HepG2 (cell line): ENCODE data around the gene RILP. TPM values are rescaled to one million over a fixed set of nuclear protein-coding genes. Genes with fewer than 3 reads are reported as not detected.

ENCODE experiments used
- HMGXB4 ChIP-seq, 2 experiments: sonication (generic) in 1 of 2; formaldehyde crosslinking in 1 of 2; IDR thresholded peaks; 2 replicates each; pipeline versions ENCODE4 v1.4.0 to v1.6.1; 2018 to 2020; ENCODE audit warnings: missing genetic modification reagents in 2 of 2, borderline replicate concordance in 1 of 2, low read depth in 1 of 2, mild to moderate bottlenecking in 1 of 2, missing biosample characterization in 1 of 2
- HNF1B ChIP-seq: sonication (generic); formaldehyde crosslinking; IDR thresholded peaks from 2 replicates; pipeline ENCODE4 v1.5.1; 2020; ENCODE audit warnings: mild to moderate bottlenecking, moderate library complexity, missing genetic modification reagents
- MXD1 ChIP-seq: sonication (generic); formaldehyde crosslinking; IDR thresholded peaks from 2 replicates; pipeline ENCODE4 v1.4.0; 2020; ENCODE audit warnings: mild to moderate bottlenecking, missing genetic modification reagents
- RBM22 ChIP-seq: fragments of 200-400 bp; formaldehyde crosslinking; optimal IDR thresholded peaks from 2 replicates; pipeline ENCODE3; 2017; ENCODE audit warnings: mild to moderate bottlenecking, low read length, moderate library complexity
- SOX13 ChIP-seq, 3 experiments: fragments of 450-650 bp in 1 of 3; sonication (generic) in 1 of 3; formaldehyde crosslinking in 1 of 3; IDR thresholded peaks in 2 of 3; conservative IDR thresholded peaks in 1 of 3; 2 replicates each; pipeline versions ENCODE4 v1.5.0 to v1.6.1; 2016 to 2020; ENCODE audit warnings: antibody characterized with exemption in 1 of 3, mild to moderate bottlenecking in 1 of 3, missing compliant biosample characterization in 1 of 3, missing genetic modification reagents in 1 of 3, moderate library complexity in 1 of 3
- TAF15 ChIP-seq: fragments of 200-400 bp; formaldehyde crosslinking; IDR thresholded peaks from one replicate; pipeline ENCODE4 v1.6.1; 2018; ENCODE audit warnings: mild to moderate bottlenecking, low read depth, low read length; ENCODE audit not compliant: poor library complexity, severe bottlenecking
- ZHX2 ChIP-seq, 2 experiments: sonication (generic) in 1 of 2; formaldehyde crosslinking in 1 of 2; IDR thresholded peaks; 2 replicates each; pipeline versions ENCODE4 v1.6.1 to v1.9.0; 2014 to 2022; ENCODE audit warnings: antibody characterized with exemption in 1 of 2, borderline replicate concordance in 1 of 2, inconsistent platforms in 1 of 2, low read depth in 1 of 2, missing genetic modification reagents in 1 of 2
- ZNF230 ChIP-seq: sonication (generic); formaldehyde crosslinking; IDR thresholded peaks from 2 replicates; pipeline ENCODE4 v1.4.0; 2020; ENCODE audit warnings: mild to moderate bottlenecking, missing genetic modification reagents
- ZNF513 ChIP-seq: sonication (generic); formaldehyde crosslinking; conservative IDR thresholded peaks from 2 replicates; pipeline ENCODE4 v1.5.0; 2020; ENCODE audit warnings: missing genetic modification reagents
- ZSCAN25 ChIP-seq: sonication (generic); formaldehyde crosslinking; IDR thresholded peaks from 2 replicates; pipeline ENCODE4 v1.8.0; 2022; ENCODE audit warnings: mild to moderate bottlenecking, missing genetic modification reagents
- ZSCAN5A ChIP-seq: sonication (generic); formaldehyde crosslinking; IDR thresholded peaks from 2 replicates; pipeline ENCODE4 v1.8.0; 2022; ENCODE audit warnings: mild to moderate bottlenecking, missing genetic modification reagents, borderline replicate concordance
- ZZZ3 ChIP-seq: sonication (generic); formaldehyde crosslinking; IDR thresholded peaks from 2 replicates; pipeline ENCODE4 v1.4.0; 2020; ENCODE audit warnings: missing genetic modification reagents, mild to moderate bottlenecking, borderline replicate concordance
- polyA plus RNA-seq, 8 experiments: library from polyadenylated mRNA; depleted of rRNA in 3 of 8; stranded (reverse) in 7 of 8; unstranded in 1 of 8; fragments of >200 nt; fragmentation: Illumina TruSeq in 4 of 8; extraction: Trizol in 4 of 8; gene quantifications; 2 replicates each; pipeline versions ENCODE4 v1.2.1 to v1.2.3, GENCODE V29; 2011 to 2016; ENCODE audit warnings: low read depth in 4 of 8, missing spikeins in 1 of 8, mixed read lengths in 1 of 8; ENCODE audit not compliant: insufficient read depth in 1 of 8
- total RNA-seq, 5 experiments: library from RNA; depleted of rRNA; stranded (reverse); fragments of >200 nt; fragmentation: Illumina TruSeq; extraction: Trizol; gene quantifications; 2 replicates each; pipeline ENCODE4 v1.2.3, GENCODE V29; 2016; ENCODE audit warnings: low read depth in 1 of 5

RILP gene
- total and polyA plus RNA-seq, 2 of the 13 experiments (the other 11 are each of a cell fraction or from before 2014, with no cell fraction given): 6.6 to 8.1 TPM

GRCh38 chr17:1627982-1628855, 21.4 kb downstream of the RILP start, which contains the start of gene SLC43A2 (continued):
- no peak for TF ChIP-seq ZHX2 (IDR thresholded peaks at IDR 0.05; ENCODE audit: low read depth)
- TF ChIP-seq ZHX2 (CRISPR knock-in tag; IDR thresholded peaks at IDR 0.05; ENCODE audit: borderline replicate concordance): no peak
- no peak for TF ChIP-seq ZSCAN25 (CRISPR knock-in tag)
- TF ChIP-seq SOX13 (IDR thresholded peaks at IDR 0.05): no peak
- TF ChIP-seq SOX13 (CRISPR knock-in tag; conservative IDR thresholded peaks at IDR 0.05 in 1 of 2, IDR thresholded peaks at IDR 0.05 in 1 of 2): no peak
- no peak for TF ChIP-seq ZNF230 (CRISPR knock-in tag)
- no peak for TF ChIP-seq RBM22
- peak; percentile 96 for TF ChIP-seq MXD1 (CRISPR knock-in tag)
- TF ChIP-seq HMGXB4 (CRISPR knock-in tag; IDR thresholded peaks at IDR 0.05; ENCODE audit: borderline replicate concordance in 1 of 2, low read depth in 1 of 2): peak in 1 of 2 experiments; percentile 51; a peak in 1 of 4 replicates
- TF ChIP-seq ZSCAN5A: no peak; the same call in 1 of the 2 replicates
- no peak for TF ChIP-seq ZZZ3 (CRISPR knock-in tag)
- no peak for TF ChIP-seq ZNF513 (CRISPR knock-in tag)
- TF ChIP-seq TAF15: peak; percentile 84
- no peak for TF ChIP-seq HNF1B (CRISPR knock-in tag)
